Hematopoietic multipotent progenitor cell treated with erythropoietin and hydrocortisone succinate and interleukin-3 and kit ligand, for 15 days (in vitro differentiated cells): ENCODE measurements around the gene CAMK1D.
"Not testable (repeated sequence)": the region's sequence is repeated elsewhere in the genome, so short reads cannot be mapped to it uniquely, and the experiment has no call there.

Experiments
- DNase-seq: peaks from one replicate; pipeline ENCODE4 v3.0.0-alpha.2; 2015; ENCODE audit warnings: low spot score

CAMK1D gene

DNA sequence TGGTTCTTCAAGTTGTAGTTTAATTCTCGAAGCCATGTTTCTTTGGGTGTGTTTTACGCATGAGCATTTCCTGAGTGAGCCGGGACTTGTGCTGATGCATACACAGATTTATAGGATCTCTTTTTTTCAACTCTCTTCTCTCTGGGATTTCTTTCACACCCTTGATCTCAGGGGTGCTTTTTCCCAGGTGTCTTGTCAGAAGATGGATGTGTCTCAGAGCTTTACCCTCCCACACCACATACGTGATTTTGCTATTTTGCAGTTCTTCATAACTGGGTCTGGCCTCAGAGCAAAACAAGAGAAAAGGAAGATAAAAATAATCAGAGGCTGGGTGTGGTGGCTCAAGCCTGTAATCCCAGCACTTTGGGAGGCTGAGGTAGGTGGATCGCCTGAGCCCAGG lies 177.0 kb downstream of the CAMK1D start:
- DNase-seq: no peak

DNA sequence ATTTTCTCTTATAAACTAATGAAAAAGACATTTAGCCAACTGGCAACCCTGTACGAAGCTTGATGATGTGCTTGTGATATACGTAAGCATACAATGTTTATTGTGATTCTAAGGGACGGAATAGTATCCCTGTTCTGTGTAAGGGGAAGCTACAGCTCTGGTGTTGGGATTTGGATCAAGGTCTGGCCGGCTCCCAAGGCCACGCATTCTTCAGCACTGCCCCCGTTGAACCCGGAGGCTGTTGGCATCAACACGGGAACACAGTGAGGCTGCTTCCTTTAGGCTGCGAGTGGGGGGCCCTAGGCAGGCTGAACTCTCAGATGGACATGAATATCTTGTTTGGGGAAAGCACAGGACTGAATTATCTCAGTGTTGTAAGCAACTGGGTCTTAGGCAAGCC lies 180.6 kb downstream of the CAMK1D start:
- no peak for DNase-seq

DNA sequence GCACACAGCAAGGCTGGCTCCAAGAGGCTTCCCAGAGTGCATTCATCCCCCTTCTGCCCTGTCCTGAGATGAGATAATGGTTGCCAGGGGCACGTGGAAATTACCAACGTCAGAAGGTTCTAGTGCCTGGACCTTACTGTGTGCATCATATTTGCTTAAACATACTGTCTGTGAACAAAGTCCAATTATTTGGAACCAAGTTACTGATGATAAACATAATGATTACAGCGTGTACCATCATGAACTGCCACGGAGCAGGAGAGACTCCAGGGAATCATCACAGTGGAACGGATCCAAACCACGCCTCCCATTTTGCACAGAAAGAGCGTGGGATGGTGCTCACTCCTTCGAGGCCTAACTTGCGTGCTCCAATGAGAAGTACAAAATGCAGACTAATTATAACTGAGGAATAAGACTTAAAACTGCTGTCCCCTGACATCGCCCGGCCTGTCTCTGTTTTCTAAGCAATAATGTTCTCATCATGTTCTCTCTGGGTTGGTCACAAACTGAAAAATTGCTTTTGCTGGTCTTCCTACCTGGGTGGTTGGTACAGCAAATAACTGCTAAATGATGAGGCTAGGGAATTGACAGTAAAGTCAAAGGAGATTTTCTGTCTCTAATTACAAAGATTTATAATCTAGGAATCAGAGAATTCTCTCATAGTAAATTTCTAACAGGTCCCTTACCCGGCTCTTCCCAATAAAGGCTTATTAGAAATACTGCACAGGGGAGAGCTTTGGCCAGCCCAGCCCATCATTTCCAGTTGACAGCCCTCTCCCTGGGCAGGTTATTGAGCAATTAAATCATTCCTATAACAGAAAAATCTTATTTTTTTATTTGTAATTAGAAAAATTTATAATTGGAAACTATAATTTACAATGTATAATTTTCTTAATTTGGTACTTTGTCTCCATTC lies 182.2 kb downstream of the CAMK1D start:
- no peak for DNase-seq

DNA sequence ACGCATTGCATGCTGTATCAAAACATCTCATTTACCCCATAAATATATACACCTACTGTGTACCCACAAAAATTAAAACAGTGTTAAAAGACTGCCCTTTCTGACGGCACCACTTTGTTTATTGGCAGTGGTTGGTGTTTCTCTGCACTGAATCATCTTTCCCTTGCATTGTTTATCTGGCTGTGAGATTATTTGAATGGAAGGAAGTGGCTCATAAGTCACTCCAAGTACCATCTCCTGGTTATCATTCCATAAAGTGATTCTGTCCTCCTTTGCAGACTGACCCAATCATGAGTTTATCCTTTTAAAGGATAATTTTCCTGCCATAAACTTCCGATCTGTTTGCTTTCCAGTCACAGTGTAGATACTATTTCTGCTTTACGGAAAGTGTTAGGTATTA lies 183.8 kb downstream of the CAMK1D start:
- no peak for DNase-seq

DNA sequence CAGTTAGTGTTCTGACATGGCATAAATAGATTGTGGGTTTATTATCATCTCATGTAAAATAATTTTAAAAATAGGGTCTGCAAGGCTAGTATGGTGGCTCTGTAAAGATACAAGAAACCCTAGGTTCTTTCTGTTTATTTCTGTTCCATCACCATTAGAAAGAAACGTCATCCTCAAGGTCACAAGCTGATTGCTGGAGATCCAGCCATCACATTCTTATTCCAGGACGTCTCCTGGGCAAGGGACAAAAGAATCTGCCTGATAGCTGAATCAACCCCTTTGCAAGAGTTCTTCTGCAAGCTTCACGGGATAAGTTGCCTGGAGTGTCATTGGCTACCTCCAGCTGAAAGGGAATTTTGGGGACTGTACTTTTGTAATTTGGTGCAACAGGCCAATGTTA lies 184.4 kb downstream of the CAMK1D start:
- no peak for DNase-seq

DNA sequence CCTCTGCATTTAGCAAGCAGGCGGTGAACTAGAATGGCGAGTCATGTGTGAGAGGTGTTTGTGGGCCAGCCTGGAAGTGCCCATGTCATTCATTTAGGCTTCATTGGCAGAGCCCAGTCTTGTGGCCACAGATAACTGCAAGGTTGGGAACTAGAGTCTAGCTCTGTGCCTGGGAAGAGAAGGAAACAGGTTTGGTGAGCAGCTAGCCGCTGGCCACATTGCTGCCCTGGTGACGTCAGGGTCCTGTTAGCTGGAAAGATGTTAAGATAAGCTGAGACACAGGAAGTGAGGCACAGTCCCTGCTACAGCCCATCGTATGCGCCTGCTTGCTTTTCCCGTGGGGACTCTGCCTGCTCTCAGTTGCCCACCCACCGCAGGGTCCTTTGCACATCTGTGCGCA lies 185.5 kb downstream of the CAMK1D start:
- DNase-seq: no peak

DNA sequence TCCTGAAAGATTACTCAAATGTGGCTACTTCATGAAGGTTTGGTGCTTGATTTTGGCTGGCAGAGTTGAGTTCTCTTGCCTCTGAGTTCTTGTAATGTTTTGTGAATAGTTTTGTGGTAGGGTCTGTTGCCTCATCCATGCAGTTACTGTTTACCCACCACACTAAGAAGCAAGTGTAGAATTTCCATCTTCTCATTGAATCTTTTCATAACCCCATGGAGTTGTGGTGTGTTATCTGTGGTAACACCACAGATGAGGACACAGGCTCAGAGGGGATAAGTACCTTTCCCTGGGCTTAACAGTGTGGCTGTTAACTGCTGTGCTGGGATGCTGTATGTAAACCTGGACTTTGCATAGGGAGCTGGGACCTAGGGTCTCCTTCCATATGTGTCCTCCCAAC lies 186.3 kb downstream of the CAMK1D start:
- no peak for DNase-seq

DNA sequence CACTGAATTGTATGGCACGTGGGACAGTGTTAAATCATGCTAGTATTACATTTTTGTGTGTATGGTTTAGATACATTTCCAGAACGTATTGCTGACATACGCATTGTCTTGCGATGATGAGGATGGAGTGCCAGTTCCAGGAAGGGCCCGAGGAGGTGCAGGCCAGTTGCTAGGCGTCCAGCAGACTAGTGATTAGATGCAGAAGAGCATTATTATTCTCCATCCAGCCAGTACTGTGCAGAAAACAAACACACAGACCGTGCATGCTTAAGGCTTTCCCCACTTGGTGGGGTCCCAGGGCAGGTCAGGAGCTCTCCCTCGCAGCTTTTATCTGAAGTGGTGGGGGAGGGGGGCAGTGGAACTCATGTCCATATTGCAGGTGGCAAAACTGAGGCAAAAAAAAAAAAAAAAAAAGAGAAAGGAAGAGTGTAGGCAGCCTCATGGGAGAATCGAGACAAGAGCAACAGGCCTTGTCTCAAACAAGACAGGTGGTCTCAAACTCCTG lies 189.2 kb downstream of the CAMK1D start:
- no peak for DNase-seq

DNA sequence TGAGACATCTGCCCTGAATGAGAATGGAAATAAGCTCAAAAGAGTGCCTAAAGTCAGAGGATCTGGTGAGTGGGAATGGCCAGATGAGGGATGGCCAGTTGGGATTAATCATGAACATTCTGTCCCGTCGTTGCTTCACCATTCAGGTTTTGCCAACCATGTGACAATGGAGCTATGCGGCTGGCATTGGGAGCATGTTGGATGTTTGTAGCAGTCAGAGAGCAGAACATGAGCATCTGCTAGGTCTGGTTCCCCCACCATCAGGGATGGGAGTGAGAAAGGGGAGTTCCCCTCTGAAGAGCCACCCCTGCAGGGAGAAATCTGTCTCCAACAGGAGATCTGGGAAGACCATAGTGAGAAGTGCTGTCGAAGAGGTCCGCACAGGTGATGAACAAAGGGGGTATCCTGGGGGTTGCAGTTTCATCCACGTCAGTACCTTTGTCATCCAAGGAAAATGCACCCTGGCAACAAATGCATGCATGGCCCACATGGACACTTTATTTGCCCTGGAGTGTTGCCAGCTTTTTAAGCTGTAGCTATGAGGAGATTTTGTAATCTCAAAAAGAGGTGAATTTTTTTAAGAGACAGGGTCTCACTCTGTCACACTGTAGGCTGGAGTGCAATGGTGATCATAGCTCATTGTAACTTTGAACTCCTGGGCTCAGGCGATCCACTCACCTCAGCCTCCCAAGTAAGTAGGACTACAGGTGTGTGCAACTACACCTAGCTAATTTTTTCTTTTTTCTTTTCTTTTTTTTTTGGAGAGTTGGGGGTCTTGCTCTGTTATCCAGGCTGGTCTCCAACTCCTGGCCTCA lies 190.2 kb downstream of the CAMK1D start:
- no peak for DNase-seq

DNA sequence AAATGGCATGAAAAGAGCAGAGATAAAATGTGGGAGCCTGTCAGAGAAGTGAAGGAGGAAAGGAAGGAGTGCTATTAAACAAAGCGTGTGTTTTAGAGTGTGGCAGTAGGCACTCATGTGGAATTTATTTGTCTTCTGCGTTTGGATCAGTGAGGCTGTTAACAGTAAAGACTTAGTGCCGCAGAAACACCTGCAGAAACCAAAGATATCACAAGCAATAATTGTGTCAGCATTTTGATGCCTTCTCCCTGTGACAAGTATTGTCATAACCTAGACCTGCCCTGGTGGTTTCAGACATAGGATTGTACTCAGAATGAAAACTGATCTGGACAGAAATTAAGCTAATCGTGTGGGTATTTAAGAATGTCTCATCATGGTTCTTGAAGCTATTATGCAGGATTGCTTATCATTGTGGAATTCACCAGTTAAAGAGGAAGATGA lies 191.0 kb downstream of the CAMK1D start:
- no peak for DNase-seq

DNA sequence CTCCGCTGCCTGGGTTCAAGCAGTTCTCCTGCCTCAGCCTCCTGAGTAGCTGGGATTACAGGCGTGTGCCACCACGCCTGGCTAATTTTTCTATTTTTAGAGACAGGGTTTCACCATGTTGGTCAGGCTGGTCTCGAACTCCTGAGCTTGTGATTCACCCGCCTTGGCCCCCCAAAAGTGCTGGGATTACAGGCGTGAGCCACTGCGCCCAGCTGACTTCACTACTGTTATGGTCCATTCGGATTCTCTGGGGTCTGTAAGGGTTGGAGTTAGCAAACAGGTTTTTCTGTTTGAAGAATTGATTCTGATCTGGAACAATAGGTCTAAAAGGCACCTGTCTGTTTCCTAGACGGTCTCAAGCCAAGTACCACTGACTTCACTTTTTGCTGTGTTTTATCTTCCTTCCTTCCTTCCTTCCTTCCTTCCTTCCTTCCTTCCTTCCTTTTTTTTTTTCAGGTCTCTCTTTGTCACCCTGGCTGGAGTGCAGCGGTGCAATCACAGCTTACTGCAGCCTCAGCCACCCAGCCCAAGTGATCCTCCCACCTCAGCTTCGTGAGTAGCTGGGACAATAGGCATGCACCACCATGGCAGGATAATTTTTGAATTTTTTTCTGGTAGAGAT lies 192.2 kb downstream of the CAMK1D start:
- DNase-seq: no peak

DNA sequence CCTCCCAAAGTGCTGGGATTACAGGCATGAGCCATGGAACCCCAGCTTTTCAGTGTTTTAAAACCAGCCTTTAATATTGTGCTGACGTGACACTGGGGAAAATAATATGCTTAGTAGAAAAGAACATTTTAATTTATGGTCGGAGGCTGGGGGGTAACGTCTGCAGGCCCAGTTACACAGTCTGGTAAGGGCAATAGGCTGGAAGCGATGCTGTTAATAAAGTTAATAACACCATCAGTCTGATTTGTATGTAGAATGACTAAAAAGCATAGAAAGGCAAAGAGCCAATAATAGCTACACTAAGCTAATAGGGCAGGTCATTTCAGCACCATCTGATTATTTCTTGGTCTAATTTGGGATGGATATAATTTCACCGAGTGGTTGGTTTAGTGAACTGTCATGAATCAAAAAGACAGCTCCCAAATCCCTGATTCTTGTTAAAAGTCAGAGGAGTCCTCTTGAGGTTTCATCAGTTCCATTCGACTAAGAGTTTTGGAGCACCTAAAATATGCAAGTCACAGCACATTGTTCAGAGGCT lies 192.9 kb downstream of the CAMK1D start:
- no peak for DNase-seq

DNA sequence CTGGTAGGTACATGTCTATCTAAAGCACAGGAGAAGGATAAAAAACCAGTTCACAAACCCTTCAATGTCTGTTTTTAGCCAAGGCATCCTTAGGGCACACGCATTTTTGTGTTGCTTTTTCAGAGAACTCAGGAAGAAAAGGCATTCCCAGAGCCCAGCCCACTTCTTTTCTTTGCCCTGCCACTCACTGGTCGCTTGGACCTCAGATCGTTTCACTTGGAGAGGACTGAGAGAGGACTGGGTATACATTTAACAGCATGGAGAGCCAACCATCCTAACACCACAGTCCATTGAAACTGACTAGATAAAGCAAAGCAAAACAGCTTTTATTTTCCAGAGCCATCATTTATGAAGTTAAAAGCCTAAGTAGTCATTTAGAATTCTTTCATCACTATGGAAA lies 194.2 kb downstream of the CAMK1D start:
- DNase-seq: no peak

DNA sequence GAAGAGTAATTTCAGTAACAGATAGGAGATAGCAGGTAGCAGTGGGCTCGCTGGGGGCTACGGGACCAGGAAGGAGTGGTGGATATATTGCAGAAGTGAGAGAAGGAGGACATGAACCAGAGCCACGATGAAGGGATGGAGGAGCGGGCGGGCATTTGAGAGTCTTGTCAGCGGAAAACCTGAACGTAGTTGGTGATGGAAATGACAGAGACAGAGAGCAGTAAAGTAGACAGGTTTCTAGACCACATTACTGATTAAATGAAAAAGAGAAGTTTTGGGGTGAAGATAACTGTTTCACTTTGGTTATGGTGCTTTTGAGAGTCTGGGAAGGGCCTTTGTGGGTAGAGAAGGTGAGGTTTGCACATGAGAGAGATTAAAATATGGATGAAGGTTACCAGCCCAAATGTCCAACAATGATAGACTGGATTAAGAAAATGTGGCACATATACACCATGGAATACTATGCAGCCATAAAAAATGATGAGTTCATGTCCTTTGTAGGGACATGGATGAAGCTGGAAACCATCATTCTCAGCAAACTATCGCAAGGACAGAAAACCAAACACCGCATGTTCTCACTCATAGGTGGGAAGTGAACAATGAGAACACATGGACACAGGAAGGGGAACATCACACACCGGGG lies 196.9 kb downstream of the CAMK1D start:
- DNase-seq: not testable (repeated sequence)

DNA sequence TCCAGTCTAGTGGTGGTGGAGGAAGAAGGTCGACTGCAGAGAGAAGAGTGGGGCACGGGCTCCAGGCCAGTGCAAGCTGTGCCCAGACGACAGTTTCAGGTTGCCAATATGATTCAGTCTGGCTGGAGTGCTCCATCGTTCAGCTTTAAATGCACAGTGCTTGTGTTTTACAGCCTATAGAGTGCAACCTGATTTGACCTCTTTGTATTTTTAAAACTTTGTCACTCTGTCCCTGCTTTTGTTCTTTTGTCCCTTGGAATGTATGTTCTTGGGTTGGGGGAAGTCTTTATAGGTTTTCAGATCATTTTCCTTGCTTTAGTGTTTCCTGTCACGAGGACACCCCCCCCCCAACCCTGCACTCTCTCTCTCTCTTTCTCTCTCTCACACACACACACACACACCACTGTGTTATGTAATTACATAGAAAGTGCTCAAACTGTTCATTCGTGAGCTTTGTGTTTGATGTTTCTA lies 198.0 kb downstream of the CAMK1D start:
- DNase-seq: no peak

DNA sequence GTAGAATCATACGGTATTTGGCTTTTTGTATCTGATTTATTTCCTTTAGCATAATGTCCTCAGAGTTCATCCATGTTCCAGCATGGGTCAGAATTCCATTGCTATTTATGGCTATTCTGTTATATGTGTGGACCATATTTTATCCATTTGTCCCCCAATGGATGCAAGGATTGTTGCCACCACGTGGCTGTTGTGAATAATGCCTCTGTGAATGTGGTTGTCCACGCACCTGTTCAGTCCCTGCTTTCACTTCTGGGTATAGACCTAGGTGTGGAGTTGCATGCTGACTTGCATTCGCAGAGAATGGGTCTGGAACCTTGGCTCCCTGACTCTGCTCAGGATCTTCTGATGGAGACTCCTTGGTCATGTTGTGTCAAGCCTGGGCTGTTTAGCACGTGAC lies 199.9 kb downstream of the CAMK1D start:
- DNase-seq: no peak

DNA sequence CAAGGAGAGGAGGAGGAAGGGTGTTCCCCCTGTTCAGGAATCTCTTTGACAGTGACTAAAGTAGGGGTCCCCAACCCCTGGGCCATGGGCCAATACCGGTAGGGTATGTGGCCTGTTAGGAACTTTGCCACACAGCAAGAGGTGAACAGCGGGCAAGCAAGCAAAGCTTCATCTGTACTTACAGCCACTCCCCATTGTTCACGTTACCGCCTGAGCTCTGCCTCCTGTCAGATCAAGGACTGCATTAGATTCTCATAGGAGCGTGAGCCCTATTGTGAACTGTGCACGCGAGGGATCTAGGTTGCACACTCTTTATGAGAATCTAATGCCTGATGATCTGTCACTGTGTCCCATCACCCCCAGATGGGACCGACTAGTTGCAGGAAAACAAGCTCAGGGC lies 201.6 kb downstream of the CAMK1D start:
- no peak for DNase-seq

DNA sequence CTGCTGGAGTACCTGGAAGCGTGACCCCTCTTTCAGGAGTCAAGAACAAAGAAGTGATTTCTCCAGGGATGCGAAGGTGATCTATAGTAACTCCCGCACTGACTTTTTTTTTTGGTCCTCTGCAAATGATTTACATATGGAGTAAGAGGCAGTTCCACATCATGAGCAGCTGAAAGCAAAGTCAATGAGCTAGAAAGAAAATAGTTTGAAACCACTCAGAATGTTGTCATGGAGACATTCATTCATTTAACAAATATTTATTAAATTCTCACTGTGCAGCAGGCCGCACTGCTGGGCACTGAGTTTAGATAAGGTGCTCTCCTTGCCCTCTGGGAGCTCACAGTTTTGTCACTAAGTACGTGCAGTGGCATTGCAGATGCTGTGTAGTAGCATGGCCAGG lies 206.7 kb downstream of the CAMK1D start:
- DNase-seq: no peak

DNA sequence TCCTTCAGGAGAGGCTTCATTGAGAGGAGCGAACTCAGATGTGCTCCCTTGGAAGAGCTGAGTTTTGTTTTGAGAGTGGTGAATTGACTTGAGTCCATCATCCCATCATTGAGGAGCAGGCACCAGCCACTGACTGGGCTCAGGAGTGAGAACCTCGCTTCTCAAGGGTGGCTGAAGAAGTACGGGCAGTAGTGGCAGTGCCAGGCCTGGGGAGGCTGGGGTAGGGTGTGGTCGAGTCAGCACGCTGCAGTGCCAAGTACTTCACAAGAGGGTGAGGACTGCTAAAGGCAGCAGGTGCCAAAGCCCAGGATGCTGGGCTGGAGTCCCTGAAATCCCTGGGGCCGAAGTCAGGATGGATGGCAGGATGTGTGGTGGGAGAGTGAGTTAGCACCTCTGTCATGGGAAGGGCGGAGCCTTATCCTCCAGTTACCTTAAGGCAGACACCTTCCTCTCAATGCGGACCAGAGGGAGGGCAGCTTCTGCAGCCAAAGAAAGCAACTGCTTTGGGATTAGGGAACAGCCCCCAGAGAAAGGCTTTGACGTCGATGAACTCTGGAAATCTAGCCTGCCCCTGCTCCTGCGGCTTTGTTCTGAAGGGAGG lies 210.3 kb downstream of the CAMK1D start:
- no peak for DNase-seq

DNA sequence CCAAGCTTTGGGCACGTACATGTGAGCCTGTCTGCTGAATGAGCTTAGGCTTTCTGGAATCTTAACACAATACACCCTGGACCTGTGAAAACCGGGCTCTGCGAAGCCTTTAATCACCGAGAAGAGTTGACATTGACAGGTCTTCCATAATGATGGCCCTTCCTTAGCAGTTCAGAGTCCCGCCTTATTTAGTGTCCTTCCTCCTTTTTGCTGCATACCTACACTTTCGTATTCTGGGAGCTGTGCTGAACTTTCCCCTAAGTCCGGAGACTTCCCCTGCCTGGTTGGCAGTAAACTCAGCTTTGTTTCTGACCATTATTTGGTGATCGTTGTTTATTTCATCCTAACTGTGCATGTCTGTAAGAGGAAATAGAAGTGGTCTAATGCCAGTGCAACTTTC lies 212.0 kb downstream of the CAMK1D start:
- no peak for DNase-seq

DNA sequence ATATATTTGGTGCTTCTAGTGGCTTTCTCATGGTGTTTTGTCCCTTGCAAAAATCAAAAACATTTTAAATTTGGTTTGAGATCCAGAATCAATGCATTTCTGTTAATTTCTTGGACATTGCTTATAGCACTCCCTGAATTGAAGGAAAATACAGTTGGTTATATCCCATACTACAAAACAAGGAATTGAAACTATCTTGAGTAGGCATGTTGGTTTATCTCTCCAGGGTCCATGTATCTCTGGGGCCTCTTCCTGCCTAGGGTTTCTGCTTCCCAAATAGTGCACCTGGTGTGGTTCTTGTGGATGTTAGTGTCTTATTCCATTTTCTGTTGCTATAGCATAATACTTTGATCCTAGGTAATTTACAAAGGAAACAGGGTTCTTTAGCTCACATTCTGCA lies 212.4 kb downstream of the CAMK1D start:
- no peak for DNase-seq
